RKO (cell line): Measurements from ENCODE around the gene KRTAP5-9.
"Not testable (repeated sequence)": the region's sequence is repeated elsewhere in the genome, so short reads cannot be mapped to it uniquely, and the experiment has no call there.

ENCODE experiments used
- DNase-seq: peaks from one replicate; pipeline ENCODE4 v3.0.0-alpha.2; 2016; ENCODE audit warnings: low spot score

The KRTAP5-9 gene

GRCh38 chr11:71534711-71535608, 13.3 kb upstream of the KRTAP5-9 start:
- not testable (repeated sequence) for DNase-seq

- DNase-seq, result no peak
Measured at GRCh38 chr11:71535825-71536224, 12.4 kb upstream of the KRTAP5-9 start.

GRCh38 chr11:71537537-71537936, 10.7 kb upstream of the KRTAP5-9 start:
- DNase-seq, result no peak

GRCh38 chr11:71537977-71538665, 10.1 kb upstream of the KRTAP5-9 start, which contains the start of gene KRTAP5-8:
Gene KRTAP5-8, plus strand, starts transcription at chr11:71538025. Its CDS starts 31 bp downstream, at chr11:71538056.
- not testable (repeated sequence) for DNase-seq

- no peak for DNase-seq
Measured at GRCh38 chr11:71538666-71538990, 9.6 kb upstream of the KRTAP5-9 start.

- no peak for DNase-seq
Measured at GRCh38 chr11:71539017-71539416, 9.2 kb upstream of the KRTAP5-9 start.

- DNase-seq, result not testable (repeated sequence)
Measured at GRCh38 chr11:71539971-71540370, 8.2 kb upstream of the KRTAP5-9 start.

- DNase-seq, result not testable (repeated sequence)
Measured at GRCh38 chr11:71540521-71541304, 7.5 kb upstream of the KRTAP5-9 start.

GRCh38 chr11:71542382-71542781, 5.8 kb upstream of the KRTAP5-9 start:
- no peak for DNase-seq

- no peak for DNase-seq
Measured at GRCh38 chr11:71542879-71543777, 5.1 kb upstream of the KRTAP5-9 start.

- no peak for DNase-seq
Measured at GRCh38 chr11:71543866-71544265, 4.4 kb upstream of the KRTAP5-9 start.

- DNase-seq, result no peak
Measured at GRCh38 chr11:71544525-71545214, 3.5 kb upstream of the KRTAP5-9 start.

- no peak for DNase-seq
Measured at GRCh38 chr11:71545405-71545966, 2.7 kb upstream of the KRTAP5-9 start.

- DNase-seq, result no peak
Measured at GRCh38 chr11:71548716-71549151, 514 bp downstream of the KRTAP5-9 start.

- no peak for DNase-seq
Measured at GRCh38 chr11:71551711-71552110, 3.5 kb downstream of the KRTAP5-9 start.

GRCh38 chr11:71554996-71555395, 6.8 kb downstream of the KRTAP5-9 start:
- no peak for DNase-seq

- no peak for DNase-seq
Measured at GRCh38 chr11:71555508-71555907, 7.3 kb downstream of the KRTAP5-9 start.

GRCh38 chr11:71556018-71556417, 7.8 kb downstream of the KRTAP5-9 start:
- no peak for DNase-seq

GRCh38 chr11:71557257-71557656, 9.0 kb downstream of the KRTAP5-9 start:
- DNase-seq, result no peak

GRCh38 chr11:71558996-71559395, 10.8 kb downstream of the KRTAP5-9 start:
- DNase-seq, result no peak
